GM12878 (cell line): Measurements from ENCODE around the gene LMNTD2. TPM values are rescaled to one million over a fixed set of nuclear protein-coding genes. Genes with fewer than 3 reads are reported as not detected.

Experiments used
- ATAC-seq: fragments of 200-7000 bp; cut with Tn5 transposase; 3 replicates; pipeline ENCODE4 v1.9.1; 2020; ENCODE audit warnings: mild to moderate bottlenecking, moderate library complexity
- BruUV-seq: library from RNA; stranded (reverse); fragments of 400-500 nt; replicated peaks from 2 replicates; lab custom pipeline; 2021; lab: Mats Ljungman, UMichigan
- CTCF ChIA-PET: fragments of 300-600 bp; sonication (Branson Sonifier 250); formaldehyde crosslinking; extraction: SDS; loops from one replicate; lab custom pipeline; 2021; ENCODE audit warnings: inconsistent platforms; lab: Yijun Ruan, JAX
- POLR2A ChIA-PET: fragments of 350-600 bp; formaldehyde crosslinking; extraction: SDS; loops from one replicate; lab custom pipeline; 2021; ENCODE audit warnings: inconsistent platforms; lab: Charles Lee
- RAD21 ChIA-PET: fragments of 300-600 bp; sonication (Branson Sonifier 250); formaldehyde crosslinking; loops from one replicate; lab custom pipeline; 2023; ENCODE audit warnings: antibody characterized with exemption; ENCODE audit not compliant: unreplicated experiment; lab: Charles Lee
- SMC1A ChIA-PET: fragments of 300-600 bp; sonication (Branson Sonifier 250); formaldehyde crosslinking; loops from one replicate; lab custom pipeline; 2023; ENCODE audit not compliant: unreplicated experiment, uncharacterized antibody; lab: Charles Lee
- DNase-seq: peaks from one replicate; pipeline ENCODE4 v3.0.0-alpha.2; 2011; ENCODE audit warnings: low read depth, low spot score
- FAIRE-seq: peaks from 3 replicates; lab custom pipeline; 2011; peaks lifted over from hg19 to GRCh38; lab: Jason Lieb, UNC
- H2AFZ ChIP-seq: 2 replicates; pipeline ENCODE4 v1.6.0; 2011; ENCODE audit warnings: low read depth, low read length, control low read depth; ENCODE audit not compliant: control insufficient read depth
- H3K27ac ChIP-seq: 2 replicates; pipeline ENCODE4 v1.5.1; 2011; ENCODE audit warnings: control low read depth; ENCODE audit not compliant: control insufficient read depth, insufficient read depth
- H3K27me3 ChIP-seq, 2 experiments: replicated peaks in 1 of 2; 2 replicates each; pipeline versions ENCODE4 v1.6.0 to v1.6.1; 2011; ENCODE audit warnings: low read length in 1 of 2; ENCODE audit not compliant: control insufficient read depth in 2 of 2, insufficient read depth in 2 of 2
- H3K36me3 ChIP-seq, 2 experiments: 2 replicates each; pipeline ENCODE4 v1.5.1; 2011; ENCODE audit warnings: low read length in 1 of 2; ENCODE audit not compliant: control insufficient read depth in 2 of 2, insufficient read depth in 2 of 2
- H3K4me1 ChIP-seq: 2 replicates; pipeline ENCODE4 v1.6.1; 2011; ENCODE audit warnings: mild to moderate bottlenecking, low read length, moderate library complexity, mixed read lengths; ENCODE audit not compliant: control insufficient read depth, insufficient read depth
- H3K4me2 ChIP-seq: 2 replicates; pipeline ENCODE4 v1.6.0; 2011; ENCODE audit warnings: control low read depth; ENCODE audit not compliant: control insufficient read depth, insufficient read depth
- H3K4me3 ChIP-seq: fragments of 200-600 bp; sonication (generic); 2 replicates; pipeline ENCODE4 v1.5.1; 2016
- H3K79me2 ChIP-seq: 2 replicates; pipeline ENCODE4 v1.6.0; 2011; ENCODE audit warnings: low read length; ENCODE audit not compliant: control insufficient read depth, insufficient read depth
- H3K9ac ChIP-seq: 2 replicates; pipeline ENCODE4 v1.8.0; 2011; ENCODE audit warnings: low read length, control low read depth, mixed read lengths; ENCODE audit not compliant: control insufficient read depth, insufficient read depth
- H3K9me3 ChIP-seq: replicated peaks from 3 replicates; pipeline ENCODE4 v1.5.1; 2011; ENCODE audit warnings: mild to moderate bottlenecking, low read length; ENCODE audit not compliant: control insufficient read depth, insufficient read depth
- H4K20me1 ChIP-seq: 2 replicates; pipeline ENCODE4 v1.6.0; 2011; ENCODE audit not compliant: control insufficient read depth, insufficient read depth
- BACH1 ChIP-seq: fragments of 450-650 bp; IDR thresholded peaks from 2 replicates; pipeline ENCODE4 v1.6.1; 2017; ENCODE audit warnings: mild to moderate bottlenecking, borderline replicate concordance
- BHLHE40 ChIP-seq, 2 experiments: fragments of 450-650 bp in 1 of 2; IDR thresholded peaks; 2 replicates each; pipeline ENCODE4 v1.6.1; 2011 to 2017; ENCODE audit warnings: low read depth in 2 of 2, borderline replicate concordance in 1 of 2, improper control_type of control experiment in 1 of 2, low read length in 1 of 2, mild to moderate bottlenecking in 1 of 2
- DPF2 ChIP-seq: fragments of 450-650 bp; IDR thresholded peaks from 2 replicates; pipeline ENCODE4 v1.6.1; 2017; ENCODE audit warnings: mild to moderate bottlenecking
- HDAC6 ChIP-seq: fragments of 200-600 bp; sonication (generic); IDR thresholded peaks from one replicate; pipeline ENCODE4 v1.8.0; 2017; ENCODE audit warnings: antibody characterized with exemption; ENCODE audit not compliant: unreplicated experiment
- IKZF1 ChIP-seq: fragments of 450-650 bp; conservative IDR thresholded peaks from 2 replicates; pipeline ENCODE4 v1.6.1; 2017; ENCODE audit warnings: antibody characterized with exemption, mild to moderate bottlenecking
- KAT2A ChIP-seq: conservative IDR thresholded peaks from 2 replicates; pipeline ENCODE4 v1.6.1; 2011; ENCODE audit warnings: low read depth, low read length; ENCODE audit not compliant: control insufficient read depth
- LARP7 ChIP-seq: fragments of 450-650 bp; IDR thresholded peaks from 2 replicates; pipeline ENCODE4 v1.6.1; 2017; ENCODE audit warnings: mild to moderate bottlenecking
- MTA2 ChIP-seq: fragments of 450-650 bp; IDR thresholded peaks from 2 replicates; pipeline ENCODE4 v1.6.1; 2016; ENCODE audit warnings: low read depth, mild to moderate bottlenecking, moderate library complexity
- NFXL1 ChIP-seq: fragments of 450-650 bp; IDR thresholded peaks from 2 replicates; pipeline ENCODE4 v1.6.1; 2017; ENCODE audit warnings: antibody characterized with exemption, mild to moderate bottlenecking, borderline replicate concordance
- RB1 ChIP-seq: fragments of 450-650 bp; formaldehyde crosslinking; IDR thresholded peaks from 2 replicates; pipeline ENCODE4 v1.6.1; 2017; ENCODE audit warnings: mild to moderate bottlenecking, borderline replicate concordance
- SMARCA5 ChIP-seq: fragments of 450-650 bp; IDR thresholded peaks from 2 replicates; pipeline ENCODE4 v1.6.1; 2017; ENCODE audit warnings: mild to moderate bottlenecking
- WGBS: methylation state at CpG from one replicate; pipeline ENCODE4 v1.1.6; 2016; ENCODE audit warnings: low lambda C conversion rate; ENCODE audit not compliant: insufficient replicate concordance, insufficient coverage; ENCODE audit errors: missing lambda C conversion rate; 5-methylcytosine and 5-hydroxymethylcytosine counted together
- in situ Hi-C: fragments of 300-500 bp; cut with MboI; formaldehyde crosslinking; loops from 9 replicates; pipeline ENCODE4 v1.14.3; 2018; ENCODE audit warnings: mixed read lengths
- intact Hi-C: fragments of 100-400 bp; cut with micrococcal nuclease; formaldehyde crosslinking; loops from one replicate; pipeline ENCODE4 v1.14.2; 2022; ENCODE audit not compliant: unreplicated experiment
- polyA plus RNA-seq, 11 experiments: library from polyadenylated mRNA; depleted of rRNA in 4 of 11; unstranded in 6 of 11; stranded (reverse) in 5 of 11; fragments of >200 nt; fragmentation: Nextera tagmentation in 4 of 11; fragmentation: Illumina TruSeq in 1 of 11; extraction: Ambion mirVana in 4 of 11; extraction: Trizol in 1 of 11; gene quantifications; 1 replicate in 1 of 11; 2 replicates in 10 of 11; pipeline versions ENCODE4 v1.2.1 to v1.2.3, GENCODE V29; 2011 to 2016; ENCODE audit warnings: inconsistent platforms in 2 of 11, missing spikeins in 2 of 11, low read depth in 1 of 11
- total RNA-seq, 4 experiments: library from RNA; depleted of rRNA in 3 of 4; stranded (reverse); fragments of >200 nt in 3 of 4; fragmentation: Illumina TruSeq in 1 of 4; extraction: Trizol in 1 of 4; gene quantifications; 2 replicates each; pipeline versions ENCODE4 v1.2.1 to v1.2.3, GENCODE V29; 2013 to 2021
- TF ChIP-seq, protein P1 (sequence below): fragments of 450-650 bp; IDR thresholded peaks from 2 replicates; pipeline ENCODE4 v1.6.1; 2017; ENCODE audit warnings: antibody characterized with exemption, mild to moderate bottlenecking, moderate library complexity
- TF ChIP-seq, protein P2 (sequence below): IDR thresholded peaks from 2 replicates; pipeline ENCODE4 v1.6.1; 2012; ENCODE audit warnings: low read depth, low read length, improper control_type of control experiment
- TF ChIP-seq, protein P3 (sequence below): fragments of 450-650 bp; conservative IDR thresholded peaks from 2 replicates; pipeline ENCODE4 v1.6.1; 2017; ENCODE audit warnings: mild to moderate bottlenecking, moderate library complexity

The LMNTD2 gene
- total and polyA plus RNA-seq, 10 of the 15 experiments (the other 5 are each of a cell fraction or from before 2014, with no cell fraction given), result 0.22 to 4.1 (median 1.3) TPM; not detected in 2

DNA sequence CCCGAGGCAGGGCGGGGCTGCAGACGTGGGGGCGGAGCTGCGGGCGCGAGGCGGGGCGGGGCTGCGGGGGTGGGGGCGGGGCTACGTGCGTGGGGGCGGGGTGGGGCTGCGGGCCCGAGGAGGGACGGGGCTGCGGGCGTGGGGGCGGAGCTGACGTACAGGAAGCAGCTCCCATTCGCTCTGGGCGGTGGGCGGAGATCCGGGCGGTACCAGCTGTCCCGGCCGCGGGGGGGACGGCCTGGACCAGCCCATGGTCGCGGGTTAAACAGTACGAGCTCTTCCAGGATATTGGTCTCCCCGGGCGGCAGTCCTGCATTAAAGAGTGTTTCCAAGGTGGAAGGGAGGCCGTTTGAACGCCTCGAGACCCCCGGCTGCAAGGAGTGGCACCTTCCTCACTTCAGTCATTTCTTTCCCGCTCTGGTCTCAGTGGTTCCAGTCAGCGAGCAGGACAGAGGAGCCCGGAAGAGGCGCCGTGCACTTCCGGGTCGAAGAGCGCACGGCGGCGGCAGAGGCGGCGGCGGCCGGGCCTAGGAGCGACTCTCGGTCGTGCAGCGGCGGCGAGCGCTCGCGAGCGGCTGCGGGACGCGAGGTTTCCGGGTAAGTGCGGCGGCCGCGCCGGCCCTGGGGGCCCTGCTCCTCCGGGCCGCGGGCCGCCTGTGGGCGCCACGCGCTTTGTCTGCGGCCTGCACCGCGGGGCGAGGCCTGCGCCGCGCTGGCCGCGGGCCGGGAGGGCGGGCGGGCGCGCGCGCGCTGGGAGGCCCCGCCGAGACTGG, 15.6 kb upstream of the LMNTD2 start, which contains the start of gene PHRF1 (continued):
- TF ChIP-seq, protein P1, sequence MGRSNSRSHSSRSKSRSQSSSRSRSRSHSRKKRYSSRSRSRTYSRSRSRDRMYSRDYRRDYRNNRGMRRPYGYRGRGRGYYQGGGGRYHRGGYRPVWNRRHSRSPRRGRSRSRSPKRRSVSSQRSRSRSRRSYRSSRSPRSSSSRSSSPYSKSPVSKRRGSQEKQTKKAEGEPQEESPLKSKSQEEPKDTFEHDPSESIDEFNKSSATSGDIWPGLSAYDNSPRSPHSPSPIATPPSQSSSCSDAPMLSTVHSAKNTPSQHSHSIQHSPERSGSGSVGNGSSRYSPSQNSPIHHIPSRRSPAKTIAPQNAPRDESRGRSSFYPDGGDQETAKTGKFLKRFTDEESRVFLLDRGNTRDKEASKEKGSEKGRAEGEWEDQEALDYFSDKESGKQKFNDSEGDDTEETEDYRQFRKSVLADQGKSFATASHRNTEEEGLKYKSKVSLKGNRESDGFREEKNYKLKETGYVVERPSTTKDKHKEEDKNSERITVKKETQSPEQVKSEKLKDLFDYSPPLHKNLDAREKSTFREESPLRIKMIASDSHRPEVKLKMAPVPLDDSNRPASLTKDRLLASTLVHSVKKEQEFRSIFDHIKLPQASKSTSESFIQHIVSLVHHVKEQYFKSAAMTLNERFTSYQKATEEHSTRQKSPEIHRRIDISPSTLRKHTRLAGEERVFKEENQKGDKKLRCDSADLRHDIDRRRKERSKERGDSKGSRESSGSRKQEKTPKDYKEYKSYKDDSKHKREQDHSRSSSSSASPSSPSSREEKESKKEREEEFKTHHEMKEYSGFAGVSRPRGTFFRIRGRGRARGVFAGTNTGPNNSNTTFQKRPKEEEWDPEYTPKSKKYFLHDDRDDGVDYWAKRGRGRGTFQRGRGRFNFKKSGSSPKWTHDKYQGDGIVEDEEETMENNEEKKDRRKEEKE, result peak; percentile 96
- TF ChIP-seq BHLHE40 (IDR thresholded peaks at IDR 0.05; ENCODE audit: borderline replicate concordance in 1 of 2, low read depth in 2 of 2, low read length in 1 of 2), result peak; percentile 99
- TF ChIP-seq, protein P2, sequence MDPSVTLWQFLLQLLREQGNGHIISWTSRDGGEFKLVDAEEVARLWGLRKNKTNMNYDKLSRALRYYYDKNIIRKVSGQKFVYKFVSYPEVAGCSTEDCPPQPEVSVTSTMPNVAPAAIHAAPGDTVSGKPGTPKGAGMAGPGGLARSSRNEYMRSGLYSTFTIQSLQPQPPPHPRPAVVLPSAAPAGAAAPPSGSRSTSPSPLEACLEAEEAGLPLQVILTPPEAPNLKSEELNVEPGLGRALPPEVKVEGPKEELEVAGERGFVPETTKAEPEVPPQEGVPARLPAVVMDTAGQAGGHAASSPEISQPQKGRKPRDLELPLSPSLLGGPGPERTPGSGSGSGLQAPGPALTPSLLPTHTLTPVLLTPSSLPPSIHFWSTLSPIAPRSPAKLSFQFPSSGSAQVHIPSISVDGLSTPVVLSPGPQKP, result peak; percentile 60
- TF ChIP-seq, all 136 proteins: peak for 64

DNA sequence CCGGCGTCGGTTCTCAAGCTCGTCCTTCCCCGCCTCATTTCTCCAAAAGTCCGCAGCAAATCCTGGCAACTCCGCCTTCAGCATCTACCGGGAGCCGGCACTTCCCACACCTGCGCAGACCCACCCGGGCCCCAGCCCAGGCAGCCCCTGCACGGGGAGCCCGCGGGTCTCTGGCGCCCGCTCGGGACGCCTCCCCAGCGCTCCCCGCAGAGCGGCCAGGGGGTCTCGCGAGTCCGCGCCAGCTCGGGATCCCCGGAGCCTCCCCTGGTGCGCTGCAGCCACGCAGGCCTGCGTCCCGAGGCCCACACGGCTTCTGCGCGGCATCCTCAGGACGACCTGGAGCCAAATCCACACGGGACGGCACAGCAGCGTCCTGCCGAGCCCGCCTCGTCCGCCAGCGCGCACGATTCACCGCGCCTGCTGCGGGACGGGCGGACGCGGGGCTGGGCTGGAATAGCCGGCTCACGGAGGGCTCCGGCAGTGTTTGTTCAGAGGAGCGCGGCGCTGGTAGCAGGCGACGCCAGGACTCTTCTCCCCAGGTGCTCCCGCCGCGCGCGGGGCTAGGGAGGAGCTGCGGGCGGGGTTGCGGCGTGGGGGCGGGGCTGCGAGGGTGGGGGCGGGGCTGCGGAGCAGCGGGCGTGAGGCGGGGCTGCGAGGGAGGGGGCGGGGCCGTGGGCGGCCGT, 14.9 kb upstream of the LMNTD2 start:
- no TSS peak for BruUV-seq
- RAD21 ChIA-PET, result interaction anchor here (0.7 to 1.5 kb wide), 7 partner anchors 19 to 150 kb away, joined by 3 to 6 read pairs (median 5); partner anchors contain the start of genes DEAF1, HRAS and TMEM80
- TF ChIP-seq KAT2A, result no peak
- peak; percentile 54 for TF ChIP-seq HDAC6
- TF ChIP-seq NFXL1, result peak; percentile 54; the same call in 1 of the 2 replicates
- TF ChIP-seq, protein P3, sequence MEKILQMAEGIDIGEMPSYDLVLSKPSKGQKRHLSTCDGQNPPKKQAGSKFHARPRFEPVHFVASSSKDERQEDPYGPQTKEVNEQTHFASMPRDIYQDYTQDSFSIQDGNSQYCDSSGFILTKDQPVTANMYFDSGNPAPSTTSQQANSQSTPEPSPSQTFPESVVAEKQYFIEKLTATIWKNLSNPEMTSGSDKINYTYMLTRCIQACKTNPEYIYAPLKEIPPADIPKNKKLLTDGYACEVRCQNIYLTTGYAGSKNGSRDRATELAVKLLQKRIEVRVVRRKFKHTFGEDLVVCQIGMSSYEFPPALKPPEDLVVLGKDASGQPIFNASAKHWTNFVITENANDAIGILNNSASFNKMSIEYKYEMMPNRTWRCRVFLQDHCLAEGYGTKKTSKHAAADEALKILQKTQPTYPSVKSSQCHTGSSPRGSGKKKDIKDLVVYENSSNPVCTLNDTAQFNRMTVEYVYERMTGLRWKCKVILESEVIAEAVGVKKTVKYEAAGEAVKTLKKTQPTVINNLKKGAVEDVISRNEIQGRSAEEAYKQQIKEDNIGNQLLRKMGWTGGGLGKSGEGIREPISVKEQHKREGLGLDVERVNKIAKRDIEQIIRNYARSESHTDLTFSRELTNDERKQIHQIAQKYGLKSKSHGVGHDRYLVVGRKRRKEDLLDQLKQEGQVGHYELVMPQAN, result no peak
- TF ChIP-seq RB1, result 0 out of 2 replicates have a peak, but pooled peaks have one; percentile 35
- TF ChIP-seq SMARCA5, result peak; percentile 13; the same call in 1 of the 2 replicates
- peak; percentile 84 for TF ChIP-seq LARP7
- TF ChIP-seq IKZF1, result peak; percentile 36
- peak; percentile 49 for TF ChIP-seq DPF2
- no peak for TF ChIP-seq MTA2
- peak; percentile 84 for TF ChIP-seq BACH1

More for the DNA sequence above, 14.9 kb upstream of the LMNTD2 start:
- Histone ChIP-seq H3K27me3 (peaks cover 0 to 3% of the 10 kb centered on the region in 2 experiments; a peak in 2 of 4 replicates), H2AFZ (peak overlapping the region; percentile 90), H3K9ac (peak overlapping the region; percentile 47), H3K4me2 (peak overlapping the region; percentile 97), H3K27ac (no peak overlapping the region), H4K20me1 (peaks cover 25% of the 10 kb centered on the region), H3K9me3 (no peaks in the 10 kb centered on the region), H3K79me2 (peaks cover 41% of the 10 kb centered on the region), H3K4me1 (peaks cover 16% of the 10 kb centered on the region), H3K36me3 (peaks cover 0 to 2% of the 10 kb centered on the region in 2 experiments), H3K4me3 (peak overlapping the region; percentile 77)
- DNase-seq (no peak), FAIRE-seq (no peak), ATAC-seq (peak; percentile 41)
- CTCF ChIA-PET, result interaction anchor here (0.7 to 1.5 kb wide), 4 partner anchors 40 to 149 kb away, joined by 3 to 6 read pairs (median 4); partner anchors contain the start of gene HRAS
- intact Hi-C loops, result no loop called here
- SMC1A ChIA-PET, result interaction anchor here (0.7 to 0.9 kb wide), 3 partner anchors 38 to 120 kb away, joined by 3 read pairs; partner anchors contain the start of genes HRAS and TMEM80
- 6% methylated on average over 65 of the region's 81 CpGs for WGBS
- POLR2A ChIA-PET, result interaction anchor here (0.6 to 1.2 kb wide), 12 partner anchors 10 to 235 kb away, joined by 3 to 15 read pairs (median 4); partner anchors contain the start of genes DEAF1, HRAS, IRF7 and LRRC56
- in situ Hi-C loops, result no loop called here
